HUDEP-2 (cell line): ENCODE data around the gene DYNC1H1.
"Not testable (repeated sequence)": the region's sequence is repeated elsewhere in the genome, so short reads cannot be mapped to it uniquely, and the experiment has no call there.

Experiments used
- DNase-seq, 76 experiments: peaks; one replicate each; lab custom pipeline; 2025; ENCODE audit not compliant: unreplicated experiment in 76 of 76; lab: John Stamatoyannopoulos, UW

Gene DYNC1H1

DNA sequence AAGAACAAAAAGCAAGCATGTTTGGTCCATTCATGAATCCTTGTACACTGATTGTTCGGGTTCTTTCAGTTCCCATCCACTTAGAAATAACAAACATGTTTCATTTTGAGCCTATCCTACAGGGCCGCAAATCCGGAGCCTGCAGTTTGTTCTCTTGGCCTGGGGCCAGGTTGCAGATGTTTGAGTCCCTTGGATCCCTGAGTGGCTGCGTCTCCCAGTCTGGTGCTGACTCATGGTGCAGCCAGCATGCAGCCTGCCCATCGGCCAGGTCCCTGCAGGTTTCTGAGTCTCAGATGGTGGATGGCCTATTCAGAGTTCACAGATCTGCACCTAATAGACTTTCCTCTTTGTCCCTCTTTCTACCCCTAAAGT is 1.9 kb upstream of the DYNC1H1 start:
- DNase-seq: no peak

DNA sequence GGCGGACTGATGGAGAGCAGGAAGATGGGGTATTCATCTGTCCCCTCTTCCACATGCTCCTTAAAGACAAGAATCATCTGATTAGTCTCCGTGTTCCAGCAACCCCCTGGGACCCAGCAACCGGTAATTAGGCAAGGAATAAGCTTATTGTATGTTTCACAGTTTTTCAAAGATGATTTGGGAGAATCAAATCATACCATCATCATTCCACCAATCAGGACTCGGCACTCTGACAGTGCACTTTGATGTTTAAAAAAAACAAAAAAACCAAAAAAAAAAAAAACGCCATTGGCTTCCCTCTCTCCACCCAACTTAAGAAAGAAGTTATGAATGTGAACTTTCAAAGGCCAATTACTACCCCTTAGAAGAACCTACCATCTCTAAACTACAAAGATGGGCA is 1.3 kb upstream of the DYNC1H1 start:
- no peak for DNase-seq

DNA sequence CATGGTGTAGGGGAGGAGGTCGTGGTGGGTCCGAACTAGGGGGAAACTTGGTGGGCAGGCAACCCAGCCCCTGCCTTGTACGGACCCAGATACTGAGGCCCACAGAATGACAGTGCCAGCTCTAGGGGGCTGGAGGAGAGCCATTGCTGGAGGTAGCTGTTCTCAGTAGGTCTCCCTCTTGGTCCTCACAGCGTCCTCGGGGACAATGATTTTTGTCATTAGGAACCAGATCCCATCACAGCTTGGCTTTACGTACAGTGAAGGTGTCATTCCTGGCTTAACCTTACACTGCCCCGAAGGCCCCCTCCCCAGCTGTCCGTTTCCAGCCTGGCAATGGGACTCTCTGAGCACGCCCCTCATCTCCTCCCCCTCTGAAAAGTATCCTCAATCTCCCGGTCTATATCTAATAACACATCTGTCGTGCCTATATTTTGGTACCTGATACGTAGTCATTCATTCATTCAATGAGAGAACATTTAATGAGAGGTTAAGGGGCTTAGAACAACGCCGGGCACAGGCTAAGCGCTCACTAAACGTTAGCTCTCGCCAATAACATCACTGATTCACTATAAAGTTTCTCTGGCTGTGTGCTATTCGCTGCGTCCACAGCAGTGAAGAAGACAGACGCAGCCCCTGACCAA is 597 bp upstream of the DYNC1H1 start:
- no peak for DNase-seq

DNA sequence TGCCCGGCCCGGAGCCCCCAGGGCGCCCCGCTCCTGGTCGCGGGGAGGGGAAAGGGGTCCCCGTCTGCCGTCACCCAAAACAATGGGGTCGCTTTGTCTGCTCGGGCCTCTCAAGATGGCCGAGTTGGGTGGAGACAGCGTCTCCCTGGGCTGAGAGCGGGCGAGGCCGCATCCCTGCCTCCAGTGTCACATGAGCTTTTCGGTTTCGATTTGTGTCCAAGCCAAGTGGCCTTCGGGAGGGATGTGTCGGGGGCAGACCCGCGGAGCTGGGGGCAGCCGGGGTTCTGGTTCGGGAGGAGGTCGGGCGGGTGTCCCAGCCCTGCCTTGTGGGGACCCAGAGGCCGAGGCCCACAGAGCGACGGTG is 790 bp downstream of the DYNC1H1 start:
- DNase-seq: peak in 61 of 76 experiments; percentile 8 to 69 (median 46)

DNA sequence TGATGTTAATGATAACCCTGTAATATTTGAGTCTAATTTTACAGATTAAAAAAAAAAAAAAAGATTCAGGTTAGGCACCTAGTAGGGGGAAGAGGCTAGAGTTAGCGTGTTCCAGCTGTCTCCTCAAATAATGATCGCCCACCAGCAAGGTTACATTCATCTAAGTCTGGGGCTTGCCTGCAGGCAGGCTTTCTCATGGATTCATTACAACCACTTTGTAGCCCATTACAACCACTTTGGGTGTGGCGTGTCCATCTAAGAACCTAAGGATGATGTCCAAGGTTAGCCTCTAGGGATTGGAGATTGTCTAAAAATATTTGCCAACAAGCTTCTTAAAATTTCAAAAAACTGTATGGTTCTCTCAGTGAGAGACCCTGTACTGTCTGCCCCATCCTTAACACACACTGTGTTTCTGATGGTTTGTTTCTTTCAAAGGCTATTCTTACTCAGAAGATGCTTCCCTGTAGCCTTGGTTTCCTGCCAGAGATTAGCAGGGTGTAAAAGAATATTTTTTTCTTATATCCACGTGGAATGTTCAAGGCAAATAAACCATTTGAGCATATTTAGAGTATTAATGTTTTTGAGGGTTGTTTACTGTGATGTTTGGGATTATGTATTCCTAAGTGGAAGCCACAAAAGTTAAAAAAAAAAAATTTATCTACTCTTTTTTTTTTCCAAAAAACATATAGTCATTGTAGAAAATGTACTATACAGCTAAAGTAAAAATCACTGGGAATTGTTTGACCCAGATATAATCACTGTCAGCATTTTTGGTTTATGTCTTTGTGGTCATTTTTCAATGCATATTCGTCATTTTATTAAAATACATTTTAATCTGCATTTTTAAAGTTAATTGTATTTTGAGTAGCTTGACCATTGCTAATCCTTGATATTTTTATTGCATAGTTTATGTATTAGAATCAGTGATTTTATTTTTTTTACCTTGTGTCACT is 1.7 kb downstream of the DYNC1H1 start:
- peak in 1 of 76 experiments; percentile 14 for DNase-seq

DNA sequence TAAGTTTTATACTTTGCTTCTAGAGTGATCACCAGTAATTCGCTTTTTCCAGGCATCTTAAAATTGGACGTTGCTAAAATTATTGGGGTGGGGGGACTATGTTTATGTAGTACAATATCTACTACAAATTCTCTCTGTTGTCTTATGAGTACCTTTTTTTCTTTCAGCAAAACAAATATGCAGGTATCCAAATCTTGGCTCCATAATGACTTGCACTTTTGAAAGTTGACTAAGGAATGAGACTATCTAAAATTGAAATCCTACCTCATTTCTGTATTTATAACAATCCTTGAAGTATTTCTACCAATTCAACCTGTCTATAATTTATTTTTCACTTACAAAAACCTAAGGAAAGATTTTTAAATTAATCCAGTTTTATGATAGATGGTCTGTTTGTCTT is 2.4 kb downstream of the DYNC1H1 start:
- no peak for DNase-seq

DNA sequence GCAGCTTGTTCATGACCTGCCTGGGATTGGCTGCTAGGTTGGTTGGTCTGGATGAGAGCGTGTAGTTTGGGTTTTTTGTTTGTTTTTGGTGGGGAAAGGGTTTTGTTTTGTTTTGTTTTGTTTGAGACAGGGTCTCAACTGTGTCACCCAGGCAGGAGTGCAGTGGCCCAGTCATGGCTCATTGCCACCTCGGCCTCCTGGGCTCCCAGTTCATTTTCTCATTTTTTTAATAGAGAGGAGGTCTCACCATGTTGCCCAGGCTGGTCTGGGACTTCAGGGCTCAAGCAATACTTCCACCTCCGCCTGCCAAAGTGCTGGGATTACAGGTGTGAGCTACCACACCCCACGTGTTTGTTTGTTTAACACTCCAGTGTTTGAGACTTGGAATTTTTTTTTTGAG is 3.8 kb downstream of the DYNC1H1 start:
- no peak for DNase-seq

DNA sequence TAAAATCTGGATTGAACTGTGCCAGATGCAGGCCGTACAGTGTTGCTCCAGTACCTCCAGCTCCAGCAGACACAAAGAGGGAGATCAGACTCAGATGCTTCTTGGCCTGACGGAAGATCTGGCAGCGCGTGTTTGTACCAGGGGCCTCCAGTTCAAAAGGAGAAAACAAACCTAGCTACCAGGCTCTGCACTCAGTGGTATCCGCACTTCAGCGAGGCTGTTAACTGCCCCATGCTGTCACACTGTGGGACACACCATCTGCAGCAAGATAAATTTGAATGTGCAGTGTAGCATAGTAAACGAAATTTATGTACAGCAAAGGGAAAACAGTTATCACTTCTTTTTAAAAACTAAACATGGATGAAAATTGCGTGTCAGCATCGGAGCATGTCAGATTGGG is 5.1 kb downstream of the DYNC1H1 start:
- no peak for DNase-seq

DNA sequence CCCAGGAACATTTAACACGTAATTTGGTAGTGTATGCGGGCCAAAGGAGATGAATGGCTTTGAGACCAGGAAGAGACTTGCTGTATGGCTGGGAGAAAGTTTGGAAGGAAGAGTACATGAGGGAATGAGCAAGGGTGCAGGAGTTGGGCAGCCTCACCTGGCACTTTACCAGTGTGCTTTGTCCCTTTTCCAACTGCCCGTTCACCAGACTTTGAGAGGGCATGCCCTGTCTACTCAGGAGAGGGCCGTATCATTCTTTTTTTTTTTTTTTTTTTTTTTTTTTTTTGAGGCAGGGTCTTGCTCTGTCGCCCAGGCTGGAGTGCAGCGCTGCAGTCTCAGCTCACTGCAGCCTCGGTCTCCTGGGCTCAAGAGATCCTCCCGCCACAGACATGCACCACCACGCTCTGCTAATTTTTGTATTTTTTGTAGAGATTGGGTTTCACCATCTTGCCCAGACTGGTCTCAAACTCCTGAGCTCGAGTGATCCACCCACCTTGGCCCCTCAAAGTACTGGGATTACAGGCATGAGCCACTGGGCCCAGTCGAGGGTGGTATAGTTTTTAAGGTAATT is 6.5 kb downstream of the DYNC1H1 start:
- DNase-seq: no peak

DNA sequence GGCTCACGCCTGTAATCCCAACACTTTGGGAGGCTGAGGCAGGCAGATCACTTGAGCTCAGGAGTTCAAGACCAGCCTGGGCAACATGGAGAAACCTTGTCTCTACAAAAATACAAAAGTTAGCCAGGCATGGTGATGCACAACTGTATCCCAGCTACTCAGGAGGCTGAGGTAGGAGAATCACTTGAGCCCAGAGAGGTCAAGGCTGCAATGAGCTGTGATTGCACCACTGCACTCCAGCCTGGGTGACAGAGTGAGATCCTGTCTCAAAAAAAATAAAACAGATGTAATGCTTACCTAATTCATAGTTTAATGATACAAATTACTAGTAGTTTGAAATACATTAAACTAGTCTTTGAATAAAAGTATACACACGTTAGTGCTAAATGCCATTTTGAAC is 7.1 kb downstream of the DYNC1H1 start:
- DNase-seq: not testable (repeated sequence)

DNA sequence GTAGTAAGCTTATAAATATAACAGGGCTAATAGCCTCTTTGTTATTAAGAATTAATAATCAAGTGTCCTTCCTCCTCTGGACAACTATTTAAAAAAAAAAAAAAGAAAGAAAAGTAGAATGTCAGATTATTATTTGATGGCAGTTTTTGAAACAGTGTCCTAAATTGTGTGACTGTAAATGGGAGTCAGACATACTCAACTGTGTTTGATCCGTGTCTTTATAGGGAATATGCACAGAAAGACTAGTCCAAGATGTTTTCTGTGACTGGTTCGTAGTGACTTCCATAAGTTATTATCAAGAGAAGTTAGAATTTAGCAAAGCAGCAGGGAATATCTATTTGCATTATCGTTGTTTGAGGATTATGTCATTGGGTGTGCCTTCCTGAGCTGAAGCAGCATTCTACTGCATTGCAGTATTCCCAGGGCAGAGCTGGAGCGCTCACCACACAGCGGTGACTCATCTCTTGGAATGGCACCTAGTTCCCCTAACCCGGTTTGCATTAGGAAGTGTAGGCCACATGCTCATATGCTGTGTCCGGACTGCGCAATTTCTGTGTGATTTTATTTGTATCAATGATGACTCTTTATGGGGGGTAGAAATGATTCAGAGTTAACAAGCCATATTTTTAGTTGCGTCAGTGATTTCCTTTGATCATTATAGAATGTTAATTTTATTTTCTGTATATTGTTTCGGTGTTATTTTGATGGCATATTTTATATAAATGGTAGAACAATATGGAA is 7.9 kb downstream of the DYNC1H1 start:
- DNase-seq: peak in 1 of 76 experiments; percentile 8

DNA sequence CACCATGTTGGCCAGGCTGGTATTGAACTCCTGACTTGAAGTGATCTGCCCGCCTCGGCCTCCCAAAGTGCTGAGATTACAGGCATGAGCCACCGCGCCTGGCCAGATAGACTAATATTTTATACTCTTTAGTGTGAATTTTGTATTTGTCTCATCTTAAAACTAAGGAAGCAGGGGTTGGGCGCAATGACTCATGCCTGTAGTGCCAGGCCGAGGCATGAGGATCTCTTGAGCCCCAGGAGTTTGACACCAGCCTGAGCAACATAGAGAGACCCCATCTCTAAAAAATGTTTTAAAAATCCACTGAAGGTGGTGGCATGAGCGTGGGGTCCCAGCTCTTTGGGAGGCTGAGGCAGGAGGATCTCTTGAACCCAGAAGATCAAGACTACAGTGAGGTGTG is 9.0 kb downstream of the DYNC1H1 start:
- no peak for DNase-seq

DNA sequence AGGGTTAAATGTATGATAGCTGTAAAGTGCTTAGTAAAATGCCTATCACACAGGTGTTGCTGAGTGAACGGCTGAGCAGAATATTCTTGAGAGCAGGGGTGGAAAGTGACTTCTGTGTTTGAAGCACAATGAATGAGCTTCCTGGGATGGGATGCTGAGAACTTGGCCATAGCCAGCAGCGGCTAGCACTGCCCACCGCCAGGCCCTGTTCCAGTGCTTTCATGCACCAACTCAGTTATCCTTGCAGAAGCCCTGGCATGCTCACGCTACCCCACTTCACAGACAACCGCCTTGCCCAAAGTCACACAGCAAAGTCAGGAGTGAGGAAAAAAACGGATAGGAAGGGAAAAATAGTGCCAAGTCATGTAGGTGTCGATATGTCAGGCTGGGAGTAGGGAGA is 10.9 kb downstream of the DYNC1H1 start:
- DNase-seq: no peak

DNA sequence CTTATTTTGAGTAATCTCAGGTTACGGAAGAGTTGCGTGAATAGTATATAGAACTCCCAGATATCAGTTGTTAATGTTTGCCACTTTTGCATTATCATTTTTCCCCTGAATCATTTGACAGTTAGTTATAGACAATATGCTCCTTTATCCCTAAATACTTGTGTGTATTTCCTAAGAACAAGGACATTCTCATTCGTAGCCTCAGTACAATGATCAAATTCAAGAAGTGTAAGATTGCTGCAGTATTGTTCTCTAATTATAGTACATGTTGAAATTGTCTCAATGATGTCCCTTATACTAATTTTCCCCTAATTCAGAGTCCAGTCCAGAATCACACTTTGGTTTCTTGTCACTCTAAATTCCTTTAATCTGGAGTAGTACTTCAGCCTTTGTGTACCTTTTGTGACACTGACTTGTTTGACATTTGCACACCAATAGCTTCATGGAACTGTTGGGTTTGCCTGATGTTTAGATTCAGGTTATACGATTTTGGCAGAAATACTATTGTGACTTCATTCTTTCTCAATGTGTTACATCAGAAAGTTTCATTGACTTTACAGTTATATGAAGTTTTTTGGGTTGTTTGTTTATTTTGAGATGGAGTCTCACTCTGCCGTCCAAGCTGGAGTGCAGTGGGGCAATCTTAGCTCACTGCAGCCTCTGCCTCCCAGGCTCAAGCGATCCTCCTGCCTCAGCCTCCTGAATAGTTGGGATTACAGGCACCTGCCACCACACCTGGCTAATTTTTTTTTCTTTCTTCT is 13.1 kb downstream of the DYNC1H1 start:
- no peak for DNase-seq

DNA sequence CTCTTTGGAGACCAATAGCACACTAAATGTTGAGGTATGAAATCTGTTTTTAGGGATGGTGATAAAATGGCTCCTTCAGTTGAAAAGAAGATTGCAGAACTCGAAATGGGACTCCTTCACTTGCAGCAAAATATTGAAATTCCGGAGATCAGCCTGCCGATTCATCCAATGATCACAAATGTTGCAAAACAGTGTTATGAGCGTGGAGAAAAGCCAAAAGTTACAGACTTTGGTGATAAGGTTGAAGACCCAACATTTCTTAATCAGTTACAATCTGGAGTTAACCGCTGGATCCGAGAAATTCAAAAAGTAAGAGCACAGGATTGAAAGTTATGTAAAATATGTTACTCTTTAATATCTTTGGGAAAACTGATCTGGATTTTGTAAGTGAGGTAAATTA is 15.3 kb downstream of the DYNC1H1 start:
- no peak for DNase-seq

DNA sequence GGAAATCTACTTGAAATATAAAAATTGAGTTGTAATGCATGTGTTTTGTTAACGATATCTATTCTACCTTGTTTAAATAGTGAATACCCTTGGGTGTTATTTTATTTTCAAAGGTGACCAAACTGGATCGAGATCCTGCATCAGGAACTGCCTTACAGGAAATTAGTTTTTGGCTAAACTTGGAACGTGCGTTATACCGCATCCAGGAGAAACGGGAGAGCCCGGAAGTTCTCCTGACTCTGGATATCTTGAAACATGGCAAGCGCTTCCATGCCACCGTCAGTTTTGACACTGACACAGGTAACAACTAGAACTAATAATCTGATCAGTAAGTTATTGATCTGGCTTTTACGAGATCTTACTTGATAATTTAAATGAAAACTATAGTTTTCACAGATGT is 15.9 kb downstream of the DYNC1H1 start:
- DNase-seq: no peak

DNA sequence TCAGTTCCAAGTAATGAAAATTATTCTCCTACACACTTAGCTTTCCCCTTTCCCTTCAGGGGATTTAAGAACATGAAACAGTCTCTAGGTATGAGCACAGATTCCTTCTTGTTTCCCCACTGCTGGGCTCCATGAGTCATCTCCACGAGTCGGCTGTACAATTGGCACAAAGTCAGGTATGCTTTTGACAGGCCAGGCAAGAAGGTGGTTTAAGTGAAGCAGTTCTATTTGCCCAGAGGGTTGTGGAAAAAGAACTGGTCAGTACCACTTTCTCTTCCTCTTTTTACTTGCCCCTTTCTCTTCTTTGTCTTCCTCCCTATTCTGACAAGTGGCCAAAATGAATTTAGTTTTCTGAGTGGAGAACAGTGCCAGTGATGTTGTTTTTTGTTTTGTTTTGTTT is 16.3 kb downstream of the DYNC1H1 start:
- peak in 15 of 76 experiments; percentile 2 to 67 (median 26) for DNase-seq

DNA sequence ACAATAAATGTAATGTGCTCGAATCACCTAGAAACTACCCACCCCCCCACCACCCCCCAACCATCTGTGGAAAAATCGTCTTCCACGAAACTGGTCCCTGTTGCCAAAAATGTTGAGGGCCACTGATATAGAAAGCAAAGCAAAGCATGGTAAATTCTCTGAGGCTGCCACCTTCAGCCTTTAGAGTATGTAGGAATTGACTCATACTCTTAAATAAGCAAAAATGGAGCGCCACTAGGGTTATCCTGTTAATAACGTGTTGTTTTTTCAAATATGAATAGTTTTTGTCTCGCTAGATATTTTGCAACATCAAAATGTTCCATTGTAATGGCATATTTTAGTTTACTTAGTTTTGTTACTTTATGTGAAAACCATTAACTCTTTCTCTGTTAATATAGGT is 18.2 kb downstream of the DYNC1H1 start:
- no peak for DNase-seq

DNA sequence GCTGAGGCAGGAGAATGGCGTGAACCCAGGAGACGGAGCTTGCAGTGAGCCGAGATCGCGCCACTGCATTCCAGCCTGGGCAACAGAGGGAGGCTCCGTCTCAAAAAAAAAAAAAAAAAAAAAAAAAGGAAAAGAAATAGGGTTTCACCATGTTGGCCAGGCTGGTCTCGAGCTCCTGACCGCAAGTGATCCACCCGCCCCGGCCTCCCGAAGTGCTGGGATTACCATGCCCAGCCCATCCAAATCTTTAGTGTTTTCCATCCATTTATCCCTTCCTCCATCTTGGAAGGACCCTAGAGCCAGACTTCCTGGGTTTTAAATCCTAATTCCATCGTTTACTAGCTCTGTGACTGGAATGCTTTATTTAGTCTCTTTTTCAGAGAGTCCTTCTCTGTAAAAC is 20.5 kb downstream of the DYNC1H1 start:
- DNase-seq: not testable (repeated sequence)

DNA sequence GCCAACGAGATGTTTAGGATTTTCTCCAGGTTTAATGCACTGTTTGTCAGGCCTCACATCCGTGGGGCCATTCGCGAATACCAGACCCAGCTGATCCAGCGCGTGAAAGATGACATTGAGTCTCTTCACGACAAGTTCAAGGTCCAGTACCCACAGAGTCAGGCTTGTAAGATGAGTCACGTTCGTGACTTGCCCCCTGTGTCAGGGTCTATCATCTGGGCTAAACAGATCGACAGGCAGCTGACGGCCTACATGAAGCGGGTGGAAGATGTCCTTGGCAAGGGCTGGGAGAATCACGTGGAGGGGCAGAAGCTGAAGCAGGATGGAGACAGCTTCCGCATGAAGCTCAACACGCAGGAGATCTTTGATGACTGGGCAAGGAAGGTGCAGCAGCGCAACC is 21.6 kb downstream of the DYNC1H1 start:
- no peak for DNase-seq
